Bronchus fibroblast of lung (primary cell): ENCODE results near the gene CHST8. TPM values are rescaled to one million over a fixed set of nuclear protein-coding genes. Genes with fewer than 3 reads are reported as not detected.

Experiments
- total RNA-seq: library from RNA; depleted of rRNA; stranded (reverse); fragments of >200 nt; gene quantifications from 2 replicates; pipeline ENCODE4 v1.2.3, GENCODE V29; 2015

CHST8 gene
- under 0.01 TPM in 1 of 2 replicates, not detected in the other for total RNA-seq

GRCh38 chr19:33621811-33622504 lies at the start of gene CHST8:
TSS of gene CHST8 (plus strand) at chr19:33621953. CDS start at chr19:33689262, 67,309 bp downstream.

DNA sequence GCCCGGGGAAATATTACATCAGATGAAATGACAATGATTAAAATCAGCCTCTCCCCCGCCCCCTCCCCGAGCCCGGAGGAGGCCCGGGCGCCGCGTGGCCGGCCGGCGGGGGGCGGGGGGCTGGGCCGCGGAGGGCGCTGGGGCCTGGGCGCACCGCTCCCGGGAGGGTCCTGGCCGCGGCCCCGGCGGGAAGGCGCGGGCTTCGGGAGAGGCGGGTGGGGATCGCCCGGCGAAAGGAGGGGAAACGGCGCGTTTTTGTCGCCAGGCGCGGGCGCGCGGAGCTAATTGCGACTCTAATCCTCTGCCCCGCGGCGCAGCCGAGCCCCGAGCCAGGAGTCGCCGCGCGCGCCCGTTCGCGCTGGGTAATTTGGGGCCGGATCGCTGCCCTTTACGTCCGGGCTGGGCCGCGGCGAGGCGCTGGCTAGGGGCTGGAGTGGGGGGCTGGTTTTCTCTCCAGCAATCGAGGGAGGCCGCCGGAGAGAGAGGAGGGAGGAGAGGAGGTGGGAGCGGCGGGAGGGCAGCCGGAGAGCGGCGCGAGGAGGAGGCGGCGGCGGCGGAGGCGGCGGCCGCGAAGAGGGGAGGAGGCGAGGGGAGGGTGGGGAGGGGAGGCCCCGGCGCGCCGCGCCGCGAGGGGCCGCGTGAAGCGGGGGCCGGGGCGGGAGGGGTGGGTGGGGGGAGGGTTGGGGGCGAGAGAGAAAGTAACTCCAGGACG lies 174.6 kb downstream of the CHST8 start, which contains the start of gene KCTD15:
TSS of gene KCTD15 (plus strand) at position 707 of the 712 bp plus-strand sequence. CDS start 3,585 bp downstream, outside the sequence.

Other genes with a start within 250 kb of the CHST8 start
- 21.0 and 21.9 TPM in 2 replicates for gene CEBPG, start 248.2 kb upstream of the CHST8 start, total RNA-seq
- 45.3 and 58.2 TPM in 2 replicates for gene PEPD, start 100.2 kb upstream of the CHST8 start, total RNA-seq
- gene KCTD15, start 174.9 kb downstream of the CHST8 start, total RNA-seq = 40.9 and 47.9 TPM in 2 replicates